Neural progenitor cell (in vitro differentiated cells): Measurements from ENCODE around the gene NRG3. TPM values are rescaled to one million over a fixed set of nuclear protein-coding genes. Genes with fewer than 3 reads are reported as not detected.

Experiments
- DNase-seq: peaks from one replicate; pipeline ENCODE4 v3.0.0-alpha.2; 2016; ENCODE audit warnings: low spot score
- H2AFZ ChIP-seq: fragments of 200-600 bp; sonication (generic); replicated peaks from 2 replicates; pipeline ENCODE4 v1.6.1; 2016; ENCODE audit warnings: antibody characterized with exemption
- H3F3A ChIP-seq: fragments of 200-600 bp; sonication (generic); 2 replicates; pipeline ENCODE4 v1.6.1; 2016; ENCODE audit warnings: antibody characterized with exemption, low read depth
- H3K27ac ChIP-seq: fragments of 200-600 bp; sonication (generic); 2 replicates; pipeline ENCODE4 v1.5.1; 2016; ENCODE audit warnings: mild to moderate bottlenecking
- H3K27me3 ChIP-seq: fragments of 200-600 bp; sonication (generic); 2 replicates; pipeline ENCODE4 v1.6.1; 2016; ENCODE audit warnings: mild to moderate bottlenecking, moderate library complexity
- H3K36me3 ChIP-seq: fragments of 200-600 bp; sonication (generic); 2 replicates; pipeline ENCODE4 v1.5.1; 2016
- H3K4me1 ChIP-seq: fragments of 200-600 bp; sonication (generic); 2 replicates; pipeline ENCODE4 v1.6.1; 2016; ENCODE audit warnings: mixed run types
- H3K4me2 ChIP-seq: fragments of 200-600 bp; sonication (generic); 2 replicates; pipeline ENCODE4 v1.6.1; 2016
- H3K4me3 ChIP-seq: fragments of 200-600 bp; sonication (generic); 2 replicates; pipeline ENCODE4 v1.5.1; 2016
- H3K79me2 ChIP-seq: fragments of 200-600 bp; sonication (generic); 2 replicates; pipeline ENCODE4 v1.6.1; 2016; ENCODE audit warnings: low read depth
- H3K9ac ChIP-seq: fragments of 200-600 bp; sonication (generic); 2 replicates; pipeline ENCODE4 v1.6.1; 2016
- H3K9me3 ChIP-seq: fragments of 200-600 bp; sonication (generic); 2 replicates; pipeline ENCODE4 v1.5.1; 2016; ENCODE audit warnings: low read depth
- H4K20me1 ChIP-seq: fragments of 200-600 bp; sonication (generic); 2 replicates; pipeline ENCODE4 v1.6.1; 2016; ENCODE audit warnings: low read depth
- H3K27ac Mint-ChIP-seq: 3 replicates; pipeline ENCODE4 v1.8.0; 2021; ENCODE audit warnings: mixed read lengths
- H3K27me3 Mint-ChIP-seq: 2 replicates; pipeline ENCODE4 v1.8.0; 2022; ENCODE audit warnings: low read depth, mild to moderate bottlenecking, inconsistent platforms, moderate library complexity, mixed read lengths; ENCODE audit not compliant: insufficient read depth
- H3K36me3 Mint-ChIP-seq: 3 replicates; pipeline ENCODE4 v1.8.0; 2021; ENCODE audit warnings: mixed read lengths
- H3K4me1 Mint-ChIP-seq: 3 replicates; pipeline ENCODE4 v1.8.0; 2021; ENCODE audit warnings: mixed read lengths
- H3K4me3 Mint-ChIP-seq: 3 replicates; pipeline ENCODE4 v1.8.0; 2021; ENCODE audit warnings: mild to moderate bottlenecking, moderate library complexity, mixed read lengths
- H3K9me3 Mint-ChIP-seq: 3 replicates; pipeline ENCODE4 v1.8.0; 2020; ENCODE audit warnings: mixed read lengths
- CTCF ChIP-seq: fragments of 200-600 bp; sonication (generic); IDR thresholded peaks from 2 replicates; pipeline ENCODE4 v1.5.1; 2017; ENCODE audit warnings: antibody characterized with exemption, mild to moderate bottlenecking
- EZH2 ChIP-seq: fragments of 200-600 bp; sonication (generic); IDR thresholded peaks from 2 replicates; pipeline ENCODE4 v1.6.1; 2017; ENCODE audit warnings: antibody characterized with exemption, mild to moderate bottlenecking, moderate library complexity
- EZH2phosphoT487 ChIP-seq: fragments of 200-600 bp; sonication (generic); IDR thresholded peaks from 2 replicates; pipeline ENCODE4 v1.6.1; 2017; ENCODE audit warnings: antibody characterized with exemption
- total RNA-seq: library from RNA; depleted of rRNA; stranded (reverse); fragments of >200 nt; gene quantifications from 2 replicates; pipeline ENCODE4 v1.2.3, GENCODE V29; 2015; ENCODE audit warnings: low replicate concordance

NRG3 gene
- total RNA-seq, 1 donor from 2014 or later = 1.9 TPM

- no peak for DNase-seq
- TF ChIP-seq EZH2 = no peak
- TF ChIP-seq CTCF = no peak
- TF ChIP-seq EZH2phosphoT487 = no peak
- Histone ChIP-seq H3K79me2 (no peaks in the 10 kb centered on the region), H3K36me3 (no peaks in the 10 kb centered on the region), H3K4me2 (no peak overlapping the region), H3F3A (no peaks in the 10 kb centered on the region), H3K27ac (no peak overlapping the region), H3K4me3 (no peak overlapping the region), H3K4me1 (no peaks in the 10 kb centered on the region), H4K20me1 (no peaks in the 10 kb centered on the region), H3K9me3 (no peaks in the 10 kb centered on the region), H3K27me3 (no peaks in the 10 kb centered on the region), H2AFZ (no peak overlapping the region), H3K9ac (no peak overlapping the region)
- no peaks in the 10 kb centered on the region for H3K27me3 Mint-ChIP-seq
- H3K9me3 Mint-ChIP-seq = no peaks in the 10 kb centered on the region
- H3K27ac Mint-ChIP-seq = no peak overlapping the region
- H3K4me1 Mint-ChIP-seq = no peaks in the 10 kb centered on the region
- H3K36me3 Mint-ChIP-seq = no peaks in the 10 kb centered on the region
- H3K4me3 Mint-ChIP-seq = no peak overlapping the region
Observed at GRCh38 chr10:81961451-81962184, 86.6 kb downstream of the NRG3 start.

GRCh38 chr10:81963606-81964005 lies 88.6 kb downstream of the NRG3 start:
- Mint-ChIP-seq H3K4me1 (no peaks in the 10 kb centered on the region), H3K27me3 (no peaks in the 10 kb centered on the region), H3K27ac (no peak overlapping the region), H3K4me3 (no peak overlapping the region), H3K9me3 (no peaks in the 10 kb centered on the region), H3K36me3 (no peaks in the 10 kb centered on the region)
- Histone ChIP-seq H3K4me1 (no peaks in the 10 kb centered on the region), H2AFZ (no peak overlapping the region), H3F3A (no peaks in the 10 kb centered on the region), H3K4me2 (no peak overlapping the region), H3K27ac (no peak overlapping the region), H3K9ac (no peak overlapping the region), H3K79me2 (no peaks in the 10 kb centered on the region), H3K27me3 (no peaks in the 10 kb centered on the region), H3K4me3 (no peak overlapping the region), H4K20me1 (no peaks in the 10 kb centered on the region), H3K9me3 (no peaks in the 10 kb centered on the region), H3K36me3 (no peaks in the 10 kb centered on the region)
- DNase-seq = no peak
- TF ChIP-seq EZH2 (no peak), CTCF (no peak), EZH2phosphoT487 (no peak)

- Mint-ChIP-seq H3K36me3 (no peaks in the 10 kb centered on the region), H3K4me3 (no peak overlapping the region), H3K9me3 (peaks cover 5% of the 10 kb centered on the region), H3K27me3 (no peaks in the 10 kb centered on the region), H3K4me1 (no peaks in the 10 kb centered on the region), H3K27ac (no peak overlapping the region)
- H3K9me3 ChIP-seq = no peaks in the 10 kb centered on the region
- no peaks in the 10 kb centered on the region for H3K4me1 ChIP-seq
- H3K27me3 ChIP-seq = no peaks in the 10 kb centered on the region
- no peak for DNase-seq
- H3K9ac ChIP-seq = no peak overlapping the region
- no peaks in the 10 kb centered on the region for H3F3A ChIP-seq
- TF ChIP-seq EZH2 = no peak
- TF ChIP-seq EZH2phosphoT487 = no peak
- TF ChIP-seq CTCF = no peak
- no peaks in the 10 kb centered on the region for H3K79me2 ChIP-seq
- H4K20me1 ChIP-seq = no peaks in the 10 kb centered on the region
- H3K27ac ChIP-seq = no peak overlapping the region
- H2AFZ ChIP-seq = no peak overlapping the region
- H3K36me3 ChIP-seq = no peaks in the 10 kb centered on the region
- H3K4me3 ChIP-seq = no peak overlapping the region
- no peak overlapping the region for H3K4me2 ChIP-seq
Observed at GRCh38 chr10:81967716-81968115, 92.7 kb downstream of the NRG3 start.
